Lung (tissue), 12 donors: ENCODE data around the gene MIGA1. TPM values are rescaled to one million over a fixed set of nuclear protein-coding genes. Genes with fewer than 3 reads are reported as not detected.

Experiments used
- ATAC-seq: fragments of 200-7000 bp; cut with Tn5 transposase; one replicate; pipeline ENCODE4 v1.9.1; 2020; ENCODE audit warnings: moderate number of reproducible peaks; ENCODE audit not compliant: insufficient read depth, low FRiP score
- DNase-seq, 3 donors: peaks; one replicate each; pipeline ENCODE4 v3.0.0-alpha.2; 2013 to 2017
- H3K27ac ChIP-seq, 2 donors: one replicate each; pipeline ENCODE4 v1.5.1; 2013; ENCODE audit warnings: mild to moderate bottlenecking in 2 of 2, moderate library complexity in 2 of 2, control low read depth in 1 of 2, inconsistent platforms in 1 of 2, low read depth in 1 of 2, low read length in 1 of 2
- H3K27me3 ChIP-seq, 3 donors: one replicate each; pipeline ENCODE4 v1.5.1; 2013; ENCODE audit warnings: low read length in 2 of 3; ENCODE audit not compliant: control insufficient read depth in 3 of 3, insufficient read depth in 3 of 3
- H3K36me3 ChIP-seq, 4 donors: one replicate each; pipeline ENCODE4 v1.5.1; 2013; ENCODE audit warnings: low read length in 4 of 4, mild to moderate bottlenecking in 1 of 4, moderate library complexity in 1 of 4; ENCODE audit not compliant: control insufficient read depth in 4 of 4, insufficient read depth in 4 of 4
- H3K4me1 ChIP-seq, 5 donors: one replicate each; pipeline ENCODE4 v1.5.1; 2013; ENCODE audit warnings: low read length in 5 of 5, mild to moderate bottlenecking in 2 of 5, moderate library complexity in 1 of 5; ENCODE audit not compliant: control insufficient read depth in 5 of 5, insufficient read depth in 5 of 5
- H3K4me3 ChIP-seq: one replicate; pipeline ENCODE4 v1.5.1; 2013; ENCODE audit warnings: mild to moderate bottlenecking, control low read depth, moderate library complexity
- H3K9ac ChIP-seq, 2 donors: one replicate each; pipeline ENCODE4 v1.5.1; 2013; ENCODE audit warnings: low read length in 2 of 2, control low read depth in 1 of 2; ENCODE audit not compliant: insufficient read depth in 1 of 2
- H3K9me3 ChIP-seq, 4 donors: one replicate each; pipeline ENCODE4 v1.5.1; 2013; ENCODE audit warnings: low read length in 3 of 4, mild to moderate bottlenecking in 1 of 4, moderate library complexity in 1 of 4; ENCODE audit not compliant: control insufficient read depth in 4 of 4, insufficient read depth in 3 of 4
- CTCF ChIP-seq: IDR thresholded peaks from 2 replicates; pipeline ENCODE4 v1.5.1; 2012; ENCODE audit warnings: mild to moderate bottlenecking; ENCODE audit errors: control extremely low read depth, extremely low read depth
- WGBS, 2 donors: extraction: QIAGEN DNeasy Blood & Tissue Kit; methylation state at CpG; one replicate each; pipeline ENCODE4 v1.1.7; 2013; 5-methylcytosine and 5-hydroxymethylcytosine counted together
- polyA plus RNA-seq, 2 donors: library from polyadenylated mRNA; stranded (reverse); fragments of 200-250 nt; gene quantifications; one replicate each; pipeline ENCODE4 v1.2.1, GENCODE V29; 2013
- total RNA-seq, 2 donors: library from RNA; depleted of rRNA in 1 of 2; stranded (reverse); fragments of >200 nt in 1 of 2; gene quantifications; one replicate each; pipeline ENCODE4 v1.2.1, GENCODE V29; 2014 to 2021
- donor health status: control.
- donor health status: control.
- donor health status: Bipolar disorder and iron deficiency.
- donor health status: healthy.
- donor health status: DM: yes; HTN: yes; CAD: no.

MIGA1 gene
- total and polyA plus RNA-seq, 4 donors = 2.7 to 28.2 (median 8.5) TPM

- Histone ChIP-seq H3K4me3 (no peak overlapping the region), H3K27me3 (no peaks in the 10 kb centered on the region), H3K36me3 (peaks cover 0 to 21% (median 13%) of the 10 kb centered on the region in 4 donors), H3K9me3 (no peaks in the 10 kb centered on the region), H3K4me1 (no peaks in the 10 kb centered on the region), H3K9ac (no peak overlapping the region), H3K27ac (no peak overlapping the region)
- 87 to 91% methylated on average over 4 of the region's 4 CpGs for WGBS, 2 donors
- TF ChIP-seq CTCF = no peak
- DNase-seq (no peak), ATAC-seq (no peak)
Observed at GRCh38 chr1:77927414-77927813, 148.0 kb downstream of the MIGA1 start.

Other genes with a start within 250 kb of the MIGA1 start
- gene ZZZ3, start 97.0 kb upstream of the MIGA1 start, total RNA-seq = 100 to 1,000 TPM in 1 of 2 donors, 10 to 100 TPM in 1; 34.7 to 133 TPM
- gene ZZZ3, start 97.0 kb upstream of the MIGA1 start, polyA plus RNA-seq = 10 to 100 TPM in 1 of 2 donors, 1 to 10 TPM in 1; 9.9 to 11.1 TPM
- 100 to 1,000 TPM in 1 of 2 donors, 10 to 100 TPM in 1; 54.1 to 171 TPM for gene USP33, start 19.8 kb upstream of the MIGA1 start, total RNA-seq
- gene USP33, start 19.8 kb upstream of the MIGA1 start, polyA plus RNA-seq = 10 to 100 TPM; 21.9 to 27.2 TPM
- 10 to 100 TPM; 10.8 to 14.2 TPM for gene NEXN, start 109.0 kb downstream of the MIGA1 start, total RNA-seq
- gene NEXN, start 109.0 kb downstream of the MIGA1 start, polyA plus RNA-seq = 10 to 100 TPM in 1 of 2 donors, 1 to 10 TPM in 1; 7.6 to 20.9 TPM
- gene FUBP1, start 199.4 kb downstream of the MIGA1 start, total RNA-seq = 100 to 1,000 TPM in 1 of 2 donors, 10 to 100 TPM in 1; 88.6 to 324 TPM
- 10 to 100 TPM; 39.1 to 52.5 TPM for gene FUBP1, start 199.4 kb downstream of the MIGA1 start, polyA plus RNA-seq
- gene DNAJB4, start 225.3 kb downstream of the MIGA1 start, total RNA-seq = 10 to 100 TPM; 30.5 to 88.7 TPM
- gene DNAJB4, start 225.3 kb downstream of the MIGA1 start, polyA plus RNA-seq = 10 to 100 TPM in 1 of 2 donors, 1 to 10 TPM in 1; 8.3 to 11.7 TPM